IMR-90 (cell line): ENCODE results near the gene MYOF. TPM values are rescaled to one million over a fixed set of nuclear protein-coding genes. Genes with fewer than 3 reads are reported as not detected.

Source experiments
- ATAC-seq: fragments of 200-7000 bp; cut with Tn5 transposase; 2 replicates; pipeline ENCODE4 v1.9.1; 2020; ENCODE audit warnings: low read depth, mild to moderate bottlenecking, moderate library complexity
- BruUV-seq: library from RNA; stranded (reverse); fragments of 400-500 nt; replicated peaks from 2 replicates; lab custom pipeline; 2021; lab: Mats Ljungman, UMichigan
- CTCF ChIA-PET: fragments of 300-600 bp; formaldehyde crosslinking; extraction: SDS; loops from one replicate; lab custom pipeline; 2021; ENCODE audit warnings: antibody characterized with exemption; lab: Yijun Ruan, JAX
- POLR2A ChIA-PET: fragments of 300-600 bp; sonication (Branson Sonifier 250); formaldehyde crosslinking; loops from one replicate; lab custom pipeline; 2022; ENCODE audit warnings: antibody characterized with exemption; ENCODE audit not compliant: unreplicated experiment; lab: Charles Lee
- DNase-seq: peaks from one replicate; pipeline ENCODE4 v3.0.0; 2013
- H2AFZ ChIP-seq: replicated peaks from 2 replicates; pipeline ENCODE3; 2013; ENCODE audit warnings: low read length, mild to moderate bottlenecking; ENCODE audit not compliant: poor library complexity
- H2AK5ac ChIP-seq: 2 replicates; pipeline ENCODE4 v1.6.1; 2013; ENCODE audit warnings: low read depth, low read length, inconsistent platforms
- H2AK9ac ChIP-seq: replicated peaks from 2 replicates; pipeline ENCODE3; 2013; ENCODE audit warnings: mild to moderate bottlenecking, low read depth, low read length, moderate library complexity; ENCODE audit not compliant: poor library complexity
- H2BK120ac ChIP-seq: 2 replicates; pipeline ENCODE4 v1.6.1; 2013; ENCODE audit warnings: low read depth, low read length, inconsistent platforms
- H2BK15ac ChIP-seq: 3 replicates; pipeline ENCODE4 v1.6.1; 2013; ENCODE audit warnings: low read depth, low read length, inconsistent platforms
- H2BK20ac ChIP-seq: 2 replicates; pipeline ENCODE4 v1.6.1; 2013; ENCODE audit warnings: low read depth, mild to moderate bottlenecking, inconsistent platforms, low read length, moderate library complexity
- H2BK5ac ChIP-seq: 2 replicates; pipeline ENCODE4 v1.6.1; 2013; ENCODE audit warnings: mild to moderate bottlenecking, low read depth, low read length, inconsistent platforms; ENCODE audit not compliant: poor library complexity, severe bottlenecking
- H3K14ac ChIP-seq: replicated peaks from 2 replicates; pipeline ENCODE4 v1.6.1; 2013; ENCODE audit warnings: low read depth, low read length, inconsistent platforms
- H3K18ac ChIP-seq: 2 replicates; pipeline ENCODE4 v1.6.1; 2013; ENCODE audit warnings: low read depth, low read length, control low read depth
- H3K23ac ChIP-seq: 2 replicates; pipeline ENCODE4 v1.6.1; 2013; ENCODE audit warnings: low read depth, low read length, inconsistent platforms
- H3K27ac ChIP-seq: 2 replicates; pipeline ENCODE4 v1.5.1; 2013; ENCODE audit warnings: mild to moderate bottlenecking, control low read depth, low read length; ENCODE audit not compliant: insufficient read depth
- H3K27me3 ChIP-seq: 2 replicates; pipeline ENCODE4 v1.6.1; 2013; ENCODE audit warnings: low read length; ENCODE audit not compliant: control insufficient read depth, insufficient read depth
- H3K36me3 ChIP-seq: 2 replicates; pipeline ENCODE4 v1.6.1; 2013; ENCODE audit warnings: low read length, mixed read lengths; ENCODE audit not compliant: control insufficient read depth, insufficient read depth
- H3K4ac ChIP-seq: 2 replicates; pipeline ENCODE4 v1.6.1; 2013; ENCODE audit warnings: low read depth, low read length, inconsistent platforms
- H3K4me1 ChIP-seq: 2 replicates; pipeline ENCODE4 v1.6.1; 2013; ENCODE audit warnings: low read length, mixed read lengths; ENCODE audit not compliant: control insufficient read depth, insufficient read depth
- H3K4me2 ChIP-seq: 2 replicates; pipeline ENCODE4 v1.6.1; 2013; ENCODE audit warnings: low read depth, mild to moderate bottlenecking, control low read depth, low read length, moderate library complexity
- H3K4me3 ChIP-seq: 2 replicates; pipeline ENCODE4 v1.5.1; 2013; ENCODE audit warnings: low read depth, mild to moderate bottlenecking, control low read depth, low read length, moderate library complexity; ENCODE audit not compliant: insufficient read depth
- H3K56ac ChIP-seq: 2 replicates; pipeline ENCODE4 v1.6.1; 2013; ENCODE audit warnings: low read length, inconsistent platforms; ENCODE audit not compliant: insufficient read depth; ENCODE audit errors: extremely low read depth
- H3K79me1 ChIP-seq, 2 experiments: 2 replicates each; pipeline ENCODE4 v1.6.1; 2013; ENCODE audit warnings: low read length in 2 of 2, inconsistent platforms in 1 of 2, low read depth in 1 of 2
- H3K9ac ChIP-seq: 2 replicates; pipeline ENCODE4 v1.6.1; 2013; ENCODE audit warnings: low read depth, low read length, control low read depth
- H3K9me1 ChIP-seq: 2 replicates; pipeline ENCODE4 v1.6.1; 2013; ENCODE audit warnings: low read length, inconsistent platforms; ENCODE audit not compliant: insufficient read depth
- H3K9me3 ChIP-seq: 2 replicates; pipeline ENCODE4 v1.6.1; 2013; ENCODE audit warnings: low read length; ENCODE audit not compliant: control insufficient read depth, insufficient read depth
- H4K20me1 ChIP-seq: 2 replicates; pipeline ENCODE4 v1.6.1; 2013; ENCODE audit warnings: low read length, inconsistent platforms; ENCODE audit not compliant: insufficient read depth
- H4K5ac ChIP-seq: 2 replicates; pipeline ENCODE4 v1.6.1; 2013; ENCODE audit warnings: mild to moderate bottlenecking, low read depth, low read length, control low read depth
- H4K8ac ChIP-seq, 2 experiments: 2 replicates each; pipeline ENCODE4 v1.6.1; 2013; ENCODE audit warnings: low read depth in 2 of 2, low read length in 2 of 2, control low read depth in 1 of 2, inconsistent platforms in 1 of 2
- H4K91ac ChIP-seq: 2 replicates; pipeline ENCODE4 v1.6.1; 2013; ENCODE audit warnings: low read depth, low read length, inconsistent platforms; ENCODE audit not compliant: insufficient read depth
- BHLHE40 ChIP-seq: fragments of 150-350 bp; IDR thresholded peaks from 2 replicates; pipeline ENCODE4 v1.6.1; 2016; ENCODE audit warnings: mild to moderate bottlenecking, low read depth, low read length
- ELK1 ChIP-seq: fragments of 150-350 bp; IDR thresholded peaks from 2 replicates; pipeline ENCODE4 v1.6.1; 2016; ENCODE audit warnings: low read depth, mild to moderate bottlenecking, low read length, moderate library complexity, borderline replicate concordance
- FOS ChIP-seq: fragments of 150-350 bp; IDR thresholded peaks from 2 replicates; pipeline ENCODE4 v1.6.1; 2016; ENCODE audit warnings: low read depth, low read length
- MAFK ChIP-seq: IDR thresholded peaks from 2 replicates; pipeline ENCODE4 v1.6.1; 2012; ENCODE audit warnings: low read depth, low read length, improper control_type of control experiment
- MAZ ChIP-seq: IDR thresholded peaks from 2 replicates; pipeline ENCODE4 v1.6.1; 2012; ENCODE audit warnings: low read depth, mild to moderate bottlenecking, low read length, improper control_type of control experiment, moderate library complexity, borderline replicate concordance
- MXI1 ChIP-seq: IDR thresholded peaks from 2 replicates; pipeline ENCODE4 v1.6.1; 2012; ENCODE audit warnings: low read depth, mild to moderate bottlenecking, low read length, moderate library complexity, borderline replicate concordance
- NFE2L2 ChIP-seq: fragments of 150-350 bp; IDR thresholded peaks from 2 replicates; pipeline ENCODE4 v1.6.1; 2016; ENCODE audit warnings: low read depth, mild to moderate bottlenecking, low read length
- POLR2A ChIP-seq: IDR thresholded peaks from 2 replicates; pipeline ENCODE4 v1.6.1; 2012; ENCODE audit warnings: mild to moderate bottlenecking, low read depth, low read length
- RAD21 ChIP-seq: IDR thresholded peaks from 2 replicates; pipeline ENCODE4 v1.6.1; 2012; ENCODE audit warnings: low read length, improper control_type of control experiment
- RCOR1 ChIP-seq: IDR thresholded peaks from 2 replicates; pipeline ENCODE4 v1.6.1; 2012; ENCODE audit warnings: mild to moderate bottlenecking, low read length, improper control_type of control experiment; ENCODE audit not compliant: insufficient replicate concordance
- RFX5 ChIP-seq: IDR thresholded peaks from 2 replicates; pipeline ENCODE4 v1.8.0; 2012; ENCODE audit warnings: low read depth, mild to moderate bottlenecking, low read length, moderate library complexity
- SMC3 ChIP-seq: fragments of 150-350 bp; IDR thresholded peaks from 2 replicates; pipeline ENCODE4 v1.6.1; 2016; ENCODE audit warnings: low read depth, mild to moderate bottlenecking, antibody characterized with exemption, low read length, moderate library complexity
- USF2 ChIP-seq: fragments of 150-350 bp; IDR thresholded peaks from 2 replicates; pipeline ENCODE4 v1.6.1; 2017; ENCODE audit warnings: mild to moderate bottlenecking, antibody characterized with exemption, low read length, low read depth
- WGBS, 2 experiments: methylation state at CpG; one replicate each; pipeline versions ENCODE4 v1.1.5 to v1.1.7; 2013; ENCODE audit warnings: missing lambda C conversion rate in 2 of 2; ENCODE audit not compliant: insufficient read length in 1 of 2; ENCODE audit errors: extremely low coverage in 2 of 2; 5-methylcytosine and 5-hydroxymethylcytosine counted together
- dilution Hi-C: fragments of 300-500 bp; cut with HindIII; formaldehyde crosslinking; loops from one replicate; pipeline ENCODE4 v1.14.3; 2018; ENCODE audit warnings: low sequenced_read_pairs; ENCODE audit not compliant: unreplicated experiment
- in situ Hi-C: fragments of 300-500 bp; cut with MboI; formaldehyde crosslinking; loops from 3 replicates; pipeline ENCODE4 v1.14.3; 2019; ENCODE audit warnings: low sequenced_read_pairs, inconsistent platforms, mixed read lengths
- intact Hi-C: fragments of 100-400 bp; cut with micrococcal nuclease; formaldehyde crosslinking; loops from 2 replicates; pipeline ENCODE4 v1.10.0; 2022
- polyA plus RNA-seq, 3 experiments: library from polyadenylated mRNA; depleted of rRNA; stranded (reverse); fragments of >200 nt; gene quantifications; 2 replicates each; pipeline ENCODE4 v1.2.3, GENCODE V29; 2012; ENCODE audit warnings: low replicate concordance in 1 of 3
- total RNA-seq: library from RNA; depleted of rRNA; stranded (reverse); fragments of >200 nt; gene quantifications from 2 replicates; pipeline ENCODE4 v1.2.3, GENCODE V29; 2012
- TF ChIP-seq, protein P1 (sequence below): conservative IDR thresholded peaks from 2 replicates; pipeline ENCODE4 v1.5.1; 2012; ENCODE audit warnings: mild to moderate bottlenecking, low read depth, low read length, improper control_type of control experiment

The MYOF gene
- total and polyA plus RNA-seq, 2 of the 4 experiments (the other 2 are of a cell fraction) = 221 to 281 TPM

DNA sequence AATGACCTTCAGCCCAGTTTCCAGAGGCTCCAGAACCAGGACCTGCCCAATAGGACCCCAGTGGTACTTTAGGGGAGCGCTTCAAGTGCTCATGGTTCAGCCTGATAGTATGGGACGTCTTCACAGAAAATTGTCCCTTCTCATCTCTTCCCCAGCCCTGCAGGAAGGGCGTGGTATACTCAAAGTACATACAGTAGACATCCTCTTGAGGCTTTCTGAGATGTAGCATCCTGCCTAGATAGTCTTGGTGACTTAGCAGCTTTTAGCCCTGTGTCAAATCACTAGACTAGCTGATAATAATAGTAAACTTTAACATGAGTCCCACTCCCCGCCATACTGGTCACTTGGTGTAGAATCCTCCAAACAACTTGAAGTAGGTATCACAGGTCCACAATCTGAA is 215.3 kb downstream of the MYOF start:
- no peak overlapping the region for H3K4me2 ChIP-seq
- ChIA-PET POLR2A (no interaction called here), CTCF (no interaction called here)
- no CpG with 5 or more reads among the region's 4 CpGs for WGBS, 2 experiments
- H2BK20ac ChIP-seq = no peak overlapping the region
- H3K14ac ChIP-seq = no peak overlapping the region
- DNase-seq = no peak
- H2BK120ac ChIP-seq = no peak overlapping the region
- H3K9ac ChIP-seq = no peak overlapping the region
- intact Hi-C loops (no loop called here), dilution Hi-C loops (no loop called here), in situ Hi-C loops (no loop called here)
- no peak overlapping the region for H3K4me3 ChIP-seq
- H2AK5ac ChIP-seq = no peak overlapping the region
- H4K8ac ChIP-seq = no peak overlapping the region
- H3K27me3 ChIP-seq = peaks cover 19% of the 10 kb centered on the region
- no TSS peak for BruUV-seq
- no peaks in the 10 kb centered on the region for H3K9me1 ChIP-seq
- no peak overlapping the region for H3K4ac ChIP-seq
- no peak overlapping the region for H3K23ac ChIP-seq
- no peak overlapping the region for H3K18ac ChIP-seq
- peaks cover 4% of the 10 kb centered on the region for H3K9me3 ChIP-seq
- H3K56ac ChIP-seq = no peak overlapping the region
- TF ChIP-seq SMC3 = no peak
- no peak for TF ChIP-seq FOS
- TF ChIP-seq, protein P1, sequence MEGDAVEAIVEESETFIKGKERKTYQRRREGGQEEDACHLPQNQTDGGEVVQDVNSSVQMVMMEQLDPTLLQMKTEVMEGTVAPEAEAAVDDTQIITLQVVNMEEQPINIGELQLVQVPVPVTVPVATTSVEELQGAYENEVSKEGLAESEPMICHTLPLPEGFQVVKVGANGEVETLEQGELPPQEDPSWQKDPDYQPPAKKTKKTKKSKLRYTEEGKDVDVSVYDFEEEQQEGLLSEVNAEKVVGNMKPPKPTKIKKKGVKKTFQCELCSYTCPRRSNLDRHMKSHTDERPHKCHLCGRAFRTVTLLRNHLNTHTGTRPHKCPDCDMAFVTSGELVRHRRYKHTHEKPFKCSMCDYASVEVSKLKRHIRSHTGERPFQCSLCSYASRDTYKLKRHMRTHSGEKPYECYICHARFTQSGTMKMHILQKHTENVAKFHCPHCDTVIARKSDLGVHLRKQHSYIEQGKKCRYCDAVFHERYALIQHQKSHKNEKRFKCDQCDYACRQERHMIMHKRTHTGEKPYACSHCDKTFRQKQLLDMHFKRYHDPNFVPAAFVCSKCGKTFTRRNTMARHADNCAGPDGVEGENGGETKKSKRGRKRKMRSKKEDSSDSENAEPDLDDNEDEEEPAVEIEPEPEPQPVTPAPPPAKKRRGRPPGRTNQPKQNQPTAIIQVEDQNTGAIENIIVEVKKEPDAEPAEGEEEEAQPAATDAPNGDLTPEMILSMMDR = no peak
- TF ChIP-seq RCOR1 = no peak
- TF ChIP-seq MXI1 = no peak
- TF ChIP-seq NFE2L2 = no peak
- no peak for TF ChIP-seq ELK1
- TF ChIP-seq RAD21 = no peak
- no peak for TF ChIP-seq BHLHE40
- TF ChIP-seq RFX5 = no peak
- TF ChIP-seq POLR2A = no peak
- no peak for TF ChIP-seq USF2
- TF ChIP-seq MAFK = no peak
- TF ChIP-seq MAZ = no peak
- H4K20me1 ChIP-seq = no peaks in the 10 kb centered on the region
- H2AFZ ChIP-seq = no peak overlapping the region
- ATAC-seq = no peak
- H3K79me1 ChIP-seq = no peaks in the 10 kb centered on the region
- H2BK15ac ChIP-seq = no peak overlapping the region
- no peak overlapping the region for H4K91ac ChIP-seq
- no peak overlapping the region for H2BK5ac ChIP-seq
- no peak overlapping the region for H4K5ac ChIP-seq
- H3K4me1 ChIP-seq = no peaks in the 10 kb centered on the region
- no peaks in the 10 kb centered on the region for H3K36me3 ChIP-seq
- no peak overlapping the region for H3K27ac ChIP-seq
- no peak overlapping the region for H2AK9ac ChIP-seq
